Thoracic aorta (tissue), 2 donors: ENCODE results near the gene METTL16. TPM values are rescaled to one million over a fixed set of nuclear protein-coding genes. Genes with fewer than 3 reads are reported as not detected.
A peak's percentile ranks its signal among the peaks of the same experiment; 100 is the strongest.

ENCODE experiments used
- ATAC-seq: fragments of 150-250 bp; one replicate; pipeline ENCODE4 v1.8.0; 2017; ENCODE audit warnings: low read depth; ENCODE audit not compliant: insufficient number of reproducible peaks, low FRiP score
- DNase-seq: peaks from one replicate; pipeline ENCODE4 v3.0.0-alpha.2; 2020; ENCODE audit warnings: low spot score
- H3K27ac ChIP-seq, 2 donors: fragments of 200-600 bp; sonication (generic); 1 replicate in 1 of 2; 2 replicates in 1 of 2; pipeline ENCODE4 v1.5.1; 2016; ENCODE audit warnings: mild to moderate bottlenecking in 2 of 2, moderate library complexity in 2 of 2
- H3K27me3 ChIP-seq: fragments of 200-600 bp; sonication (generic); replicated peaks from 2 replicates; pipeline ENCODE4 v1.6.0; 2016; ENCODE audit warnings: mild to moderate bottlenecking; ENCODE audit not compliant: insufficient read depth
- H3K36me3 ChIP-seq: fragments of 200-600 bp; sonication (generic); one replicate; pipeline ENCODE4 v1.5.1; 2016
- H3K4me1 ChIP-seq, 2 donors: fragments of 200-600 bp; sonication (generic); 1 replicate in 1 of 2; 2 replicates in 1 of 2; pipeline versions ENCODE4 v1.5.1 to v1.6.0; 2016; ENCODE audit warnings: low read depth in 2 of 2, mild to moderate bottlenecking in 1 of 2; ENCODE audit not compliant: control insufficient read depth in 1 of 2
- H3K4me3 ChIP-seq: fragments of 200-600 bp; sonication (generic); 2 replicates; pipeline ENCODE4 v1.5.1; 2016; ENCODE audit warnings: mild to moderate bottlenecking
- H3K9me3 ChIP-seq: fragments of 200-600 bp; sonication (generic); 2 replicates; pipeline ENCODE4 v1.5.1; 2016
- CTCF ChIP-seq: fragments of 200-600 bp; sonication (generic); IDR thresholded peaks from one replicate; pipeline ENCODE4 v1.5.1; 2019; ENCODE audit warnings: antibody characterized with exemption
- total RNA-seq, 2 donors: library from RNA; depleted of rRNA; stranded (reverse); fragments of >200 nt; gene quantifications; one replicate each; pipeline versions ENCODE4 v1.1.0 to v1.2.3, GENCODE V29; 2016

The METTL16 gene
- total RNA-seq, 2 donors from 2014 or later = 37.6 to 37.9 TPM

GRCh38 chr17:2414446-2415064, 97.1 kb downstream of the METTL16 start:
- Histone ChIP-seq H3K27me3 (no peaks in the 10 kb centered on the region), H3K4me1 (peaks cover 7 to 20% of the 10 kb centered on the region in 2 donors), H3K9me3 (no peaks in the 10 kb centered on the region), H3K4me3 (no peak overlapping the region), H3K36me3 (no peaks in the 10 kb centered on the region), H3K27ac (no peak overlapping the region)
- DNase-seq (no peak), ATAC-seq (no peak)
- no peak for TF ChIP-seq CTCF

DNA sequence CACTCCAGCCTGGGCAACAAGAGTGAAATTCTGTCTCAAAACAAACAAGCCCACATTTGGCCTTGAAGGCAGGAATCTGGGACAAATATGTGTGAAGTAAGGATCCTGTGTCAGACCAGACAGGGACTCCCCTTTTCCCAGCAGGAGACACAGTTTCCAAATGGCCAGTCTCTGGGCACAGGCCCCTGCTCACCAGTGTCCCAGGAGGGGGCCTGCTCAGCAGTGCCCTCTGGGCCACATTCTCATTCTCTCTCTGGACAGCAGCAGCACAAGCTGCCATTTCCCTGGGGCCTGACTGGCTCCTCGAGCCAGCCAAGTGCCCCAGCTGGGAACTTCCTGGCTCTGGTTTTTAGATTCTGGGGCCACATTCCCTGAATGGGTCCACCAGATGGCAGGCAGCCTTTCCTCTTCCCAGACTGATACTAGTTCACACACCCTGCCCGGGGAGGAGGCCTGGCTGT, 99.1 kb downstream of the METTL16 start:
- Histone ChIP-seq H3K27ac (peak overlapping the region; percentile 79 to 87), H3K27me3 (no peaks in the 10 kb centered on the region), H3K36me3 (no peaks in the 10 kb centered on the region), H3K4me1 (peaks cover 7 to 23% of the 10 kb centered on the region in 2 donors), H3K4me3 (no peak overlapping the region), H3K9me3 (no peaks in the 10 kb centered on the region)
- TF ChIP-seq CTCF = no peak
- ATAC-seq (peak; percentile 35), DNase-seq (no peak)

DNA sequence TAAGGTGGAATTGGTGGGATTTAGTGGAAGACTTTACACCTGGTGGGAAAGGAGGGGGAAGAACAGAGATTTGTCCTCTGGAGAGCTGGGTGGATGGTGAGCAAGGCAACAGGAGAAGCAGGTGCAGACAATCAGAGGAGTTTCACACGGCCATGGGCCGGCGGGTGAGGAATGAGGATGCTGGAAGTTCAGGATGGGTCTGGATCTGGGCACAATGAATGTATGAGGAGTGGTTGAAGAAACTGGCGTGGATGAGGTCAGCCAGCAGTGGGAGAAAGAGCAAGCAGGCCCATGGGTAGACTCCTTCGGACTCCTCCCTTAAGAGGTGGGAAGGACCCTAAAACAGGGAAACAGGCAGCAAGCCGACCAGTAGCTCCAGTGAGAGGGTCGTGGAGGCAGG, 100.7 kb downstream of the METTL16 start:
- Histone ChIP-seq H3K27me3 (no peaks in the 10 kb centered on the region), H3K27ac (no peak overlapping the region), H3K4me1 (peaks cover 17 to 39% of the 10 kb centered on the region in 2 donors), H3K36me3 (no peaks in the 10 kb centered on the region), H3K4me3 (no peak overlapping the region), H3K9me3 (no peaks in the 10 kb centered on the region)
- TF ChIP-seq CTCF = no peak
- no peak for ATAC-seq
- DNase-seq = no peak

GRCh38 chr17:2406903-2407790, 104.5 kb downstream of the METTL16 start:
- H3K27ac ChIP-seq = peak overlapping the region; percentile 95 to 99
- TF ChIP-seq CTCF = no peak
- no peaks in the 10 kb centered on the region for H3K9me3 ChIP-seq
- peaks cover 37 to 53% of the 10 kb centered on the region in 2 donors for H3K4me1 ChIP-seq
- peak; percentile 76 for DNase-seq
- H3K36me3 ChIP-seq = no peaks in the 10 kb centered on the region
- ATAC-seq = peak; percentile 80
- peak overlapping the region; percentile 37 for H3K4me3 ChIP-seq
- no peaks in the 10 kb centered on the region for H3K27me3 ChIP-seq

DNA sequence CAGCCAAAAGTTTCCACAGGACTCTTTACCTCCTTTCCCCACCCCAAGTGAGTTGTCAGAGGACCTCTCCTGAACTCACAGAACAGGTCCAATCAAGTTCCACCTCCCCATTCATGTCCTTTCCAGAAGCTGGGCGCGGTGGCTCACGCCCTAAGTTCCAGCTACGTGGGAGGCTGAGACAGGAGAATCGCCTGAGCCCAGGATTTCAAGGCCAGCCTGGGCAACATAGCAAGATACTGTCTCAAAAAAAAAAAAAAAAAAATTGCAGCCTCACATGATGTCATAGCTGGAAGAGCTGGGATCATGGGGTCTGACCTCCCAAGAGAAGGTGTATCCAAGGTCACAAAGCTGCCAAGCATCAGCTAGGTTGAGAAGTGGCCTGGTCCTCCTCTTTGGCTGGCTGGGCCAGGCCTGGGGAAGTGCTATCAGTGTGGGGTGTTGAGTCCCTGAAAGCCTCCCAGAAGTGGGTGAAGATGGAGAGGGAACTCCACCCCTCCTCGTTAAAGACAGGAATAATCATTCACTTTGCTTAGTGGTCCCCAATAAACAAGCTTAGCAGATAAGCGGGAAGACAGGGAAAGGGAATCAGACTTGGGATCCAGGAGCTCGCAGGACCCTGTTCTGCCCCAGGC, 105.3 kb downstream of the METTL16 start:
- no peaks in the 10 kb centered on the region for H3K36me3 ChIP-seq
- peak overlapping the region; percentile 37 for H3K4me3 ChIP-seq
- ATAC-seq (no peak), DNase-seq (no peak)
- no peak for TF ChIP-seq CTCF
- peaks cover 37 to 49% of the 10 kb centered on the region in 2 donors for H3K4me1 ChIP-seq
- peak overlapping the region; percentile 95 to 99 for H3K27ac ChIP-seq
- H3K27me3 ChIP-seq = no peaks in the 10 kb centered on the region
- no peaks in the 10 kb centered on the region for H3K9me3 ChIP-seq
